Body of pancreas (tissue), 4 donors: ENCODE measurements around the gene LMO7. TPM values are rescaled to one million over a fixed set of nuclear protein-coding genes. Genes with fewer than 3 reads are reported as not detected.
A peak's percentile ranks its signal among the peaks of the same experiment; 100 is the strongest.

ENCODE experiments used
- ATAC-seq: fragments of 150-250 bp; one replicate; pipeline ENCODE4 v1.9.1; 2016
- DNase-seq, 4 donors: peaks; one replicate each; pipeline ENCODE4 v3.0.0-alpha.2; 2019
- H3K27ac ChIP-seq, 4 donors: fragments of 200-600 bp; sonication (generic); 1 replicate in 3 of 4; 2 replicates in 1 of 4; pipeline versions ENCODE4 v1.5.1 to v1.6.1; 2016 to 2019; ENCODE audit warnings: mild to moderate bottlenecking in 1 of 4, mixed read lengths in 1 of 4, moderate library complexity in 1 of 4
- H3K27me3 ChIP-seq, 2 donors: fragments of 200-600 bp; sonication (generic); one replicate each; pipeline ENCODE4 v1.6.0; 2016; ENCODE audit warnings: mild to moderate bottlenecking in 1 of 2
- H3K36me3 ChIP-seq, 2 donors: fragments of 200-600 bp; sonication (generic); replicated peaks in 1 of 2; 2 replicates each; pipeline ENCODE4 v1.5.1; 2016; ENCODE audit warnings: low read depth in 2 of 2; ENCODE audit not compliant: insufficient read depth in 1 of 2
- H3K4me1 ChIP-seq: fragments of 200-600 bp; sonication (generic); one replicate; pipeline ENCODE4 v1.6.0; 2016
- H3K4me3 ChIP-seq, 2 donors: fragments of 200-600 bp; sonication (generic); 1 replicate in 1 of 2; 2 replicates in 1 of 2; pipeline ENCODE4 v1.5.1; 2016 to 2019
- H3K9me3 ChIP-seq, 3 donors: fragments of 200-600 bp; sonication (generic); 1 replicate in 2 of 3; 2 replicates in 1 of 3; pipeline ENCODE4 v1.5.1; 2016
- POLR2A ChIP-seq, 3 donors: fragments of 450-650 bp; IDR thresholded peaks; one replicate each; pipeline ENCODE4 v1.6.1; 2016; ENCODE audit warnings: antibody characterized with exemption in 3 of 3, mild to moderate bottlenecking in 2 of 3
- WGBS, 2 donors: methylation state at CpG; one replicate each; pipeline ENCODE4 v1.1.5; 2017; 5-methylcytosine and 5-hydroxymethylcytosine counted together
- intact Hi-C: fragments of 100-400 bp; cut with DNase I; formaldehyde crosslinking; loops from one replicate; pipeline ENCODE4 v1.15.1; 2023
- total RNA-seq, 2 donors: library from RNA; depleted of rRNA; stranded (reverse); fragments of >200 nt; gene quantifications; one replicate each; pipeline ENCODE4 v1.1.0, GENCODE V29; 2016
- TF ChIP-seq, protein P1 (sequence below), 7 experiments: fragments of 450-650 bp in 4 of 7; fragments of 200-600 bp in 3 of 7; sonication (generic) in 3 of 7; IDR thresholded peaks; one replicate each; pipeline ENCODE4 v1.5.1; 2016 to 2019; ENCODE audit warnings: antibody characterized with exemption in 7 of 7

LMO7 gene
- total RNA-seq, 2 donors from 2014 or later, result 50.6 to 56.0 TPM

DNA sequence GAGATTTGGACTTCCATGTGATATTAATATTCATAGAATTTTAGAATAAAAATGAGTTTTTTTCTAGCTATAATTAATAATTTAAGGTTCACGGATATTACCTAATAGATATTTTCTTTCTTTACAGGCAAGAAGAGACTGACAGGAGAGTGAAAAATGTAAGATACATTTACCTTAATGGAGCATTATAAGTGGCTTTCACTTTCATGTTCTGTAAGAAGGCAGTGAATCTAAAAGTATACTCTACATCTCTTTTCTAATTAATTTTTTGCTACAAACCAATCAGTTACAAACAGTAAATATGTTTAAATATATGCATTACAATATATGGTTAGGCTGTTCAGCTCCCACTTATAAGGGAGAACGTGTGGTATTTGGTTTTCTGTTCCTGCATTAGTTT, 159.1 kb downstream of the LMO7 start:
- no peak for ATAC-seq
- DNase-seq, result no peak
- no peaks in the 10 kb centered on the region for H3K36me3 ChIP-seq
- H3K27ac ChIP-seq, result no peak overlapping the region
- intact Hi-C loops, result no loop called here
- no peaks in the 10 kb centered on the region for H3K27me3 ChIP-seq
- H3K9me3 ChIP-seq, result no peaks in the 10 kb centered on the region
- WGBS, 2 donors, result 90 to 96% methylated on average over 2 of the region's 2 CpGs
- H3K4me1 ChIP-seq, result peaks cover 28% of the 10 kb centered on the region
- H3K4me3 ChIP-seq, result no peak overlapping the region
- TF ChIP-seq, protein P1, sequence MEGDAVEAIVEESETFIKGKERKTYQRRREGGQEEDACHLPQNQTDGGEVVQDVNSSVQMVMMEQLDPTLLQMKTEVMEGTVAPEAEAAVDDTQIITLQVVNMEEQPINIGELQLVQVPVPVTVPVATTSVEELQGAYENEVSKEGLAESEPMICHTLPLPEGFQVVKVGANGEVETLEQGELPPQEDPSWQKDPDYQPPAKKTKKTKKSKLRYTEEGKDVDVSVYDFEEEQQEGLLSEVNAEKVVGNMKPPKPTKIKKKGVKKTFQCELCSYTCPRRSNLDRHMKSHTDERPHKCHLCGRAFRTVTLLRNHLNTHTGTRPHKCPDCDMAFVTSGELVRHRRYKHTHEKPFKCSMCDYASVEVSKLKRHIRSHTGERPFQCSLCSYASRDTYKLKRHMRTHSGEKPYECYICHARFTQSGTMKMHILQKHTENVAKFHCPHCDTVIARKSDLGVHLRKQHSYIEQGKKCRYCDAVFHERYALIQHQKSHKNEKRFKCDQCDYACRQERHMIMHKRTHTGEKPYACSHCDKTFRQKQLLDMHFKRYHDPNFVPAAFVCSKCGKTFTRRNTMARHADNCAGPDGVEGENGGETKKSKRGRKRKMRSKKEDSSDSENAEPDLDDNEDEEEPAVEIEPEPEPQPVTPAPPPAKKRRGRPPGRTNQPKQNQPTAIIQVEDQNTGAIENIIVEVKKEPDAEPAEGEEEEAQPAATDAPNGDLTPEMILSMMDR (IDR thresholded peaks at IDR 0.05), result no peak
- no peak for TF ChIP-seq POLR2A (IDR thresholded peaks at IDR 0.05)

GRCh38 chr13:75796825-75797224, 160.7 kb downstream of the LMO7 start:
- no peaks in the 10 kb centered on the region for H3K36me3 ChIP-seq
- no peak overlapping the region for H3K27ac ChIP-seq
- ATAC-seq (no peak), DNase-seq (no peak)
- no peaks in the 10 kb centered on the region for H3K9me3 ChIP-seq
- no peak overlapping the region for H3K4me3 ChIP-seq
- WGBS, 2 donors, result 91 to 93% methylated on average over 5 of the region's 5 CpGs
- H3K27me3 ChIP-seq, result no peaks in the 10 kb centered on the region
- TF ChIP-seq, protein P1 (IDR thresholded peaks at IDR 0.05), result no peak
- no peak for TF ChIP-seq POLR2A (IDR thresholded peaks at IDR 0.05)
- H3K4me1 ChIP-seq, result peaks cover 21% of the 10 kb centered on the region
- intact Hi-C loops, result no loop called here

- Histone ChIP-seq H3K4me3 (no peak overlapping the region), H3K4me1 (peaks cover 18% of the 10 kb centered on the region), H3K36me3 (no peaks in the 10 kb centered on the region), H3K9me3 (no peaks in the 10 kb centered on the region), H3K27ac (no peak overlapping the region), H3K27me3 (no peaks in the 10 kb centered on the region)
- intact Hi-C loops, result no loop called here
- 76 to 88% methylated on average over 2 of the region's 2 CpGs for WGBS, 2 donors
- TF ChIP-seq POLR2A (IDR thresholded peaks at IDR 0.05), result no peak
- DNase-seq, result no peak
- ATAC-seq, result no peak
These were observed 161.1 kb downstream of the LMO7 start for GRCh38 chr13:75797239-75797638.

GRCh38 chr13:75797719-75798118, 161.6 kb downstream of the LMO7 start:
- no peaks in the 10 kb centered on the region for H3K27me3 ChIP-seq
- DNase-seq, result no peak
- 95 to 100% methylated on average over 2 of the region's 2 CpGs for WGBS, 2 donors
- TF ChIP-seq POLR2A (IDR thresholded peaks at IDR 0.05), result no peak
- TF ChIP-seq, protein P1 (IDR thresholded peaks at IDR 0.05), result no peak
- no peak overlapping the region for H3K4me3 ChIP-seq
- no peaks in the 10 kb centered on the region for H3K9me3 ChIP-seq
- intact Hi-C loops, result no loop called here
- peaks cover 18% of the 10 kb centered on the region for H3K4me1 ChIP-seq
- H3K27ac ChIP-seq, result peak overlapping the region in 1 of 4 donors; percentile 30
- ATAC-seq, result no peak
- no peaks in the 10 kb centered on the region for H3K36me3 ChIP-seq

DNA sequence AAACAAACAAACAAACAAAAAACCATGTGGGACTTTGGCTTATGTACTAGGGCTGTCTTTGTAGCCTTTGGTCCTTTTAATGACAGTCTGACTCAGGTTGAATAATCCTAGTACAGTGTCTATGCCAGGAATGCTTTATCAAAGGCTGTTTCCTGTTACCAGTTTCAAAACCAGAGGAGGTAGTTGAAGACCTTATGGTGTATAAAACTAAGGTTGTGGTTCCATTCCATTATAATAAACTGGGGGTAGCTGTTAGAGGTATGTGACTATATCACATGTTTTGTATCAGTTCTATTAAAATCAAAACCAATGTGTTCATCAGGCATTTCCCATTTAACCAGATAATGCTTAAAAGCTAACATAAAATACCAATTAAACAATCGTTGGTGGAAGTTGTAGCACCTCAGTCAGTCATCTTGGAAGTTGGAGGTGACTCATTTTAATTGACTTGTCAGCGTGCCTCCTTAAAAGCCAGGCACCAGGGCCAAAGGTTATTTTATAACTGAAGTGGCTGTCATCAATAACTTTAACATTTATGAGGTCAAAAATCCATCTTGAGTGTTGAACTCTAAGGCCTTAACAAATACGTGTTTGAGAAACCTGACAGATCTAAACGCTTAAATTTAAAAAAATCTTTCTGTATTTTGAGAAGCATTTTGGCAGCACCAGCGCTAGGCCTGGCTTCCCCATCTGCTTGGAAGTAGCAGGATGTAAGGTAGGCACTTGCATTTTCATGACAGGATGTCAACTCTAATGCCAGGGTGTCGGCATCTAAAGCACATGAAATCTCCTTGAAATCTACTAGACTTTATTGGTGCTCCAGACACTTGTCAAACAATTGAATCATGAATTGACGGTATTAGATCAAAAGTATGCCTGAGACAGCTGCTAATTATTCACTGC, 162.5 kb downstream of the LMO7 start:
- Histone ChIP-seq H3K27me3 (no peaks in the 10 kb centered on the region), H3K4me3 (no peak overlapping the region), H3K9me3 (no peaks in the 10 kb centered on the region), H3K27ac (peak overlapping the region in 1 of 4 donors; percentile 30), H3K36me3 (no peaks in the 10 kb centered on the region), H3K4me1 (peaks cover 18% of the 10 kb centered on the region)
- no peak for TF ChIP-seq POLR2A (IDR thresholded peaks at IDR 0.05)
- TF ChIP-seq, protein P1 (IDR thresholded peaks at IDR 0.05), result no peak
- intact Hi-C loops, result no loop called here
- no peak for DNase-seq
- 64 to 72% methylated on average over 7 of the region's 7 CpGs for WGBS, 2 donors
- ATAC-seq, result no peak
